Activated naive CD4-positive, alpha-beta T cell treated with Interleukin-2 at 50 U/mL for 16 hours (primary cell): ENCODE measurements around the gene ASAP2.
"Not testable (repeated sequence)": the region's sequence is repeated elsewhere in the genome, so short reads cannot be mapped to it uniquely, and the experiment has no call there.

Experiments
- DNase-seq: peaks from one replicate; pipeline ENCODE4 v3.0.0-alpha.2; 2020

Gene ASAP2

GRCh38 chr2:9212661-9213411 is 6.2 kb downstream of the ASAP2 start:
- no peak for DNase-seq

GRCh38 chr2:9213477-9214051 is 7.0 kb downstream of the ASAP2 start:
- DNase-seq, result no peak

DNA sequence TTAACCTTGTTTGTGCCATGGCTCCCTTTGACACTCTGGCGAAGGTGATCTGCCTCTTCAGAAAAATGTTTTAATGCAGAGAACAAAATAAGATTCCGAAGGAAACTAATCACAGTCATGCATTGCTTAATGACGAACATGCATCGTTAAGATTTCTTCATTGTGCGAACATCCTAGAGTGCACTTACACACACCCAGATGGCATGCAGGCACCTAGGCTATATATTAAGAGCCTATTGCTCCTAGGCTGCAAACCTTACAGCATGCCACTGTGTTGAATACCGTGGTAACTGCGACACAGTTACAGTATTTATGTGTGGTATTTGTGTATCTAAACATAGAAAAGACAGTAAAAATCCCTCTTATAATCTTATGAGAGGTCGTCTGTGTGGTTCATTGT is 8.3 kb downstream of the ASAP2 start:
- DNase-seq, result no peak

- DNase-seq, result no peak
Measured at GRCh38 chr2:9215680-9216079, 9.1 kb downstream of the ASAP2 start.

DNA sequence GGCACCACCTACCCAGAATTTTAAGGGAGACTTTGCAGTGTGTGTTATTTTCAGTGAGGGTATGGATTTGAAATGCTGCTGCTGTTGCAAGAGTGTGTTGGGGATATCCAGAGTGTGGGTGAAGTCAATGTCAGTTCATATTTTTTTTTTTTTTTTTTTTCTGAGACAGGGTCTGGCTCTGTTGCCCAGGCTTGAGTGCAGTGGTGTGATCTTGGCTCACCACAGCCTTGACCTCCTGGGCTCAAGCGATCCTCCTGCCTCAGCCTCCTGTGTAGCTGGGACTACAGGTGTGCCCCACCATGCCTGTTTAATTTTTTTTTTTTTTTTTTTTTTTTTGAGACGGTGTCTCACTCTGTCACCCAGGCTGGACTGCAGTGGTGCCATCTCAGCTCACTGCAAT is 9.5 kb downstream of the ASAP2 start:
- DNase-seq, result not testable (repeated sequence)

- no peak for DNase-seq
Measured at GRCh38 chr2:9217838-9218770, 11.5 kb downstream of the ASAP2 start.

GRCh38 chr2:9219027-9219445 is 12.4 kb downstream of the ASAP2 start:
- no peak for DNase-seq

- no peak for DNase-seq
Measured at GRCh38 chr2:9220201-9220600, 13.6 kb downstream of the ASAP2 start.

- DNase-seq, result no peak
Measured at GRCh38 chr2:9221223-9221622, 14.6 kb downstream of the ASAP2 start.

- no peak for DNase-seq
Measured at GRCh38 chr2:9222239-9222892, 15.8 kb downstream of the ASAP2 start.

- no peak for DNase-seq
Measured at GRCh38 chr2:9222893-9223287, 16.3 kb downstream of the ASAP2 start.

- no peak for DNase-seq
Measured at GRCh38 chr2:9225806-9226205, 19.2 kb downstream of the ASAP2 start.

GRCh38 chr2:9226458-9227380 is 20.1 kb downstream of the ASAP2 start:
- DNase-seq, result no peak

- no peak for DNase-seq
Measured at GRCh38 chr2:9228088-9228751, 21.6 kb downstream of the ASAP2 start.

DNA sequence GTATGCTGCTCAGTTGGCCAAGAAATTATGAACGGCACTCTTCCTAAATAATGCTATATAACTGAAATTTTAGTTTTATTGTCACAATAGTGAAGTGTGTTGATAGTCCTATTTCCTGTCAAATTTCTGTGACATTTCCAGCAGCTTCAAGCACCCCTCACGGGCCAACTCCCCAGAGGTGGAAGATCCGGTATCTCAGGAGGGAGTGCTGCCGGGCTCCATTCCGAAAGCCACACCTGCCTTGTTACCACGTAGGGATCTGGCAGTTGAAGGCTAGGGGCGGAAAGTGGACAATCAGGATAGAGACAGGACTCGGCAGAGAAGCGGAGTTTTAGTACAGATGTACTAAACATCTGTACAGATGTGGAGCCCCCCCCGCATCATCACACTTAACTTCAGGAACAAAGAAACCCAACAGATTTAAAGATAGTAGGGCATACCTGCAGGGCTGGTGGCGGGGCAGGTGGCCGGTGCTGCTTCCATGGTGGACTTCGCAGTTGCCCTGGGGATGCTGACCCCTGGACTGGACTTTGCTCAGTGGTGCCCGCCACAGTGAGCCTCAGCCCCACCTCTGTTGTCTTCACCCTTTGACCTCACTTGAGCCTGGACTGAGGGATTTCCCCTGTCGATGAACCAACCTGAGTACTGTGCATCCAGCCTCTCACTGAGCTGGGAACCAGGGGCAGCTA is 22.3 kb downstream of the ASAP2 start:
- no peak for DNase-seq

DNA sequence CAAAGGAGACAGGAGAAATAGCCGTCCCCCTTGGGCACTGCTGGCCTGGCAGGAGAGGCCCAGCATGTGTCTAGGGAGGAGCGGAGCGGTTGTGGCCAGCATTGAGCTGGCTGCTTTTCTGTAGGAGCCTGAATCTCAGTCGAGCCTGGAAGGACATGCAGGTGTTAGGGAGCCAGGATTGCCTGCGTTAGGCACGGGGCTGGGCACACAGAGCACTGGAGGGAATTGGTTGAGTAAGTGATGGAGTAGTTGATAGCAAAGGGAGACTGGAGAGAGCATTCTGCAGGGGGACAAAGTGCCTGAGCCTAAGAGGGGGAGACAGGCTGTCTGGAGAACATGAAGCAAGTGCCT is 22.8 kb downstream of the ASAP2 start:
- DNase-seq, result no peak

- no peak for DNase-seq
Measured at GRCh38 chr2:9230051-9230802, 23.6 kb downstream of the ASAP2 start.

GRCh38 chr2:9230881-9231280 is 24.3 kb downstream of the ASAP2 start:
- DNase-seq, result no peak

GRCh38 chr2:9231291-9232165 is 24.9 kb downstream of the ASAP2 start:
- no peak for DNase-seq
